K562 (cell line): ENCODE data around the gene RDM1. TPM values are rescaled to one million over a fixed set of nuclear protein-coding genes. Genes with fewer than 3 reads are reported as not detected.

Experiments used
- ARID1B ChIP-seq: fragments of 450-650 bp; IDR thresholded peaks from 2 replicates; pipeline ENCODE4 v1.6.1; 2016; ENCODE audit warnings: antibody characterized with exemption, mild to moderate bottlenecking, inconsistent platforms
- DPF2 ChIP-seq: fragments of 450-650 bp; IDR thresholded peaks from 2 replicates; pipeline ENCODE4 v1.6.1; 2016
- FIP1L1 ChIP-seq: fragments of 200-400 bp; formaldehyde crosslinking; IDR thresholded peaks from 2 replicates; pipeline ENCODE4 v1.6.1; 2018; ENCODE audit warnings: mild to moderate bottlenecking, low read depth, low read length; ENCODE audit not compliant: poor library complexity, severe bottlenecking
- POLR2G ChIP-seq: fragments of 200-400 bp; formaldehyde crosslinking; IDR thresholded peaks from 2 replicates; pipeline ENCODE4 v1.6.1; 2017; ENCODE audit warnings: low read depth, mild to moderate bottlenecking, antibody characterized with exemption, low read length, moderate library complexity
- SMARCA4 ChIP-seq: fragments of 450-650 bp; IDR thresholded peaks from 2 replicates; pipeline ENCODE4 v1.6.1; 2016
- polyA plus RNA-seq, 8 experiments: library from polyadenylated mRNA; depleted of rRNA in 4 of 8; stranded (reverse) in 5 of 8; unstranded in 3 of 8; fragments of >200 nt; fragmentation: Nextera tagmentation in 2 of 8; fragmentation: Illumina TruSeq in 1 of 8; extraction: Ambion mirVana in 2 of 8; extraction: Trizol in 1 of 8; gene quantifications; 2 replicates each; pipeline versions ENCODE4 v1.2.1 to v1.2.3, GENCODE V29; 2011 to 2014; ENCODE audit warnings: inconsistent platforms in 1 of 8, missing spikeins in 1 of 8
- total RNA-seq, 7 experiments: library from RNA; depleted of rRNA in 6 of 7; stranded (reverse); fragments of >200 nt in 6 of 7; fragmentation: Illumina TruSeq in 2 of 7; extraction: Trizol in 2 of 7; gene quantifications; 2 replicates each; pipeline versions ENCODE4 v1.2.1 to v1.2.3, GENCODE V29; 2011 to 2021; ENCODE audit warnings: low replicate concordance in 1 of 7
- TF ChIP-seq, protein P1 (sequence below), 2 experiments: fragments of 450-650 bp in 1 of 2; sonication (generic) in 1 of 2; formaldehyde crosslinking in 1 of 2; IDR thresholded peaks; 2 replicates each; pipeline versions ENCODE4 v1.7.1 to v1.9.0; 2016 to 2022; ENCODE audit warnings: inconsistent platforms in 1 of 2, mild to moderate bottlenecking in 1 of 2, missing genetic modification reagents in 1 of 2
- TF ChIP-seq, protein P2 (sequence below): fragments of 250-450 bp; sonication (Bioruptor Pico); IDR thresholded peaks from 2 replicates; pipeline ENCODE4 v1.9.0; 2021; ENCODE audit warnings: mild to moderate bottlenecking, inconsistent platforms
- TF ChIP-seq, protein P3 (sequence below), 2 experiments: fragments of 450-650 bp; IDR thresholded peaks; 2 replicates each; pipeline ENCODE4 v1.6.1; 2018; ENCODE audit warnings: mild to moderate bottlenecking in 2 of 2, low read depth in 1 of 2; ENCODE audit not compliant: partially characterized antibody in 2 of 2

The RDM1 gene
- total and polyA plus RNA-seq, 9 of the 15 experiments (the other 6 are each of a cell fraction or from before 2014, with no cell fraction given): 2.5 to 11.2 (median 5.4) TPM

DNA sequence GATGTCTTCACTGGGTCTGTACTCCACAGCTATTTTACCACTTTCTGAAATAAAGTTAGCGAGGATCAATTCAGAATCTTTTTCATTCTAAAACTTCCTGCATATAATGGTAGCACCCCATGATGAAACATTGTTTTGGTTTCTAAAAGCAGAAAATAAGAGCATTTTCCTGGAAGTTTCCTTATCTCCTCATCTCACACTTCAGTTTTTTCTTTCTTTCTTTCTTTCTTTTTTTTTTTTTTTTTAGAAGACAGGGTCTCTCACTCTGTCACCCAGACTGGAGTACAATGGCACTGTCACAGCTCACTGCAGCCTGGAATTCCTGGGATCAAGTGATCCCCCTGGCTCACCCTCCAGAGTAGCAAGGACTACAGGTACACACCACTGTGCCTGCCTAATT, 10.3 kb downstream of the RDM1 start (continued):
- TF ChIP-seq, protein P1, sequence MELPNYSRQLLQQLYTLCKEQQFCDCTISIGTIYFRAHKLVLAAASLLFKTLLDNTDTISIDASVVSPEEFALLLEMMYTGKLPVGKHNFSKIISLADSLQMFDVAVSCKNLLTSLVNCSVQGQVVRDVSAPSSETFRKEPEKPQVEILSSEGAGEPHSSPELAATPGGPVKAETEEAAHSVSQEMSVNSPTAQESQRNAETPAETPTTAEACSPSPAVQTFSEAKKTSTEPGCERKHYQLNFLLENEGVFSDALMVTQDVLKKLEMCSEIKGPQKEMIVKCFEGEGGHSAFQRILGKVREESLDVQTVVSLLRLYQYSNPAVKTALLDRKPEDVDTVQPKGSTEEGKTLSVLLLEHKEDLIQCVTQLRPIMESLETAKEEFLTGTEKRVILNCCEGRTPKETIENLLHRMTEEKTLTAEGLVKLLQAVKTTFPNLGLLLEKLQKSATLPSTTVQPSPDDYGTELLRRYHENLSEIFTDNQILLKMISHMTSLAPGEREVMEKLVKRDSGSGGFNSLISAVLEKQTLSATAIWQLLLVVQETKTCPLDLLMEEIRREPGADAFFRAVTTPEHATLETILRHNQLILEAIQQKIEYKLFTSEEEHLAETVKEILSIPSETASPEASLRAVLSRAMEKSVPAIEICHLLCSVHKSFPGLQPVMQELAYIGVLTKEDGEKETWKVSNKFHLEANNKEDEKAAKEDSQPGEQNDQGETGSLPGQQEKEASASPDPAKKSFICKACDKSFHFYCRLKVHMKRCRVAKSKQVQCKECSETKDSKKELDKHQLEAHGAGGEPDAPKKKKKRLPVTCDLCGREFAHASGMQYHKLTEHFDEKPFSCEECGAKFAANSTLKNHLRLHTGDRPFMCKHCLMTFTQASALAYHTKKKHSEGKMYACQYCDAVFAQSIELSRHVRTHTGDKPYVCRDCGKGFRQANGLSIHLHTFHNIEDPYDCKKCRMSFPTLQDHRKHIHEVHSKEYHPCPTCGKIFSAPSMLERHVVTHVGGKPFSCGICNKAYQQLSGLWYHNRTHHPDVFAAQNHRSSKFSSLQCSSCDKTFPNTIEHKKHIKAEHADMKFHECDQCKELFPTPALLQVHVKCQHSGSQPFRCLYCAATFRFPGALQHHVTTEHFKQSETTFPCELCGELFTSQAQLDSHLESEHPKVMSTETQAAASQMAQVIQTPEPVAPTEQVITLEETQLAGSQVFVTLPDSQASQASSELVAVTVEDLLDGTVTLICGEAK (IDR thresholded peaks at IDR 0.05): 0 out of 2 replicates have a peak, but pooled peaks have one; percentile 13
- TF ChIP-seq, protein P1 (CRISPR knock-in tag; IDR thresholded peaks at IDR 0.05): no peak
- TF ChIP-seq SMARCA4 (peak; percentile 62; the same call in 1 of the 2 replicates), DPF2 (peak; percentile 55; the same call in 1 of the 2 replicates), FIP1L1 (no peak), POLR2G (no peak), ARID1B (peak; percentile 70)
- TF ChIP-seq, protein P2, sequence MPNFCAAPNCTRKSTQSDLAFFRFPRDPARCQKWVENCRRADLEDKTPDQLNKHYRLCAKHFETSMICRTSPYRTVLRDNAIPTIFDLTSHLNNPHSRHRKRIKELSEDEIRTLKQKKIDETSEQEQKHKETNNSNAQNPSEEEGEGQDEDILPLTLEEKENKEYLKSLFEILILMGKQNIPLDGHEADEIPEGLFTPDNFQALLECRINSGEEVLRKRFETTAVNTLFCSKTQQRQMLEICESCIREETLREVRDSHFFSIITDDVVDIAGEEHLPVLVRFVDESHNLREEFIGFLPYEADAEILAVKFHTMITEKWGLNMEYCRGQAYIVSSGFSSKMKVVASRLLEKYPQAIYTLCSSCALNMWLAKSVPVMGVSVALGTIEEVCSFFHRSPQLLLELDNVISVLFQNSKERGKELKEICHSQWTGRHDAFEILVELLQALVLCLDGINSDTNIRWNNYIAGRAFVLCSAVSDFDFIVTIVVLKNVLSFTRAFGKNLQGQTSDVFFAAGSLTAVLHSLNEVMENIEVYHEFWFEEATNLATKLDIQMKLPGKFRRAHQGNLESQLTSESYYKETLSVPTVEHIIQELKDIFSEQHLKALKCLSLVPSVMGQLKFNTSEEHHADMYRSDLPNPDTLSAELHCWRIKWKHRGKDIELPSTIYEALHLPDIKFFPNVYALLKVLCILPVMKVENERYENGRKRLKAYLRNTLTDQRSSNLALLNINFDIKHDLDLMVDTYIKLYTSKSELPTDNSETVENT (CRISPR knock-in tag): no peak
- TF ChIP-seq, protein P3, sequence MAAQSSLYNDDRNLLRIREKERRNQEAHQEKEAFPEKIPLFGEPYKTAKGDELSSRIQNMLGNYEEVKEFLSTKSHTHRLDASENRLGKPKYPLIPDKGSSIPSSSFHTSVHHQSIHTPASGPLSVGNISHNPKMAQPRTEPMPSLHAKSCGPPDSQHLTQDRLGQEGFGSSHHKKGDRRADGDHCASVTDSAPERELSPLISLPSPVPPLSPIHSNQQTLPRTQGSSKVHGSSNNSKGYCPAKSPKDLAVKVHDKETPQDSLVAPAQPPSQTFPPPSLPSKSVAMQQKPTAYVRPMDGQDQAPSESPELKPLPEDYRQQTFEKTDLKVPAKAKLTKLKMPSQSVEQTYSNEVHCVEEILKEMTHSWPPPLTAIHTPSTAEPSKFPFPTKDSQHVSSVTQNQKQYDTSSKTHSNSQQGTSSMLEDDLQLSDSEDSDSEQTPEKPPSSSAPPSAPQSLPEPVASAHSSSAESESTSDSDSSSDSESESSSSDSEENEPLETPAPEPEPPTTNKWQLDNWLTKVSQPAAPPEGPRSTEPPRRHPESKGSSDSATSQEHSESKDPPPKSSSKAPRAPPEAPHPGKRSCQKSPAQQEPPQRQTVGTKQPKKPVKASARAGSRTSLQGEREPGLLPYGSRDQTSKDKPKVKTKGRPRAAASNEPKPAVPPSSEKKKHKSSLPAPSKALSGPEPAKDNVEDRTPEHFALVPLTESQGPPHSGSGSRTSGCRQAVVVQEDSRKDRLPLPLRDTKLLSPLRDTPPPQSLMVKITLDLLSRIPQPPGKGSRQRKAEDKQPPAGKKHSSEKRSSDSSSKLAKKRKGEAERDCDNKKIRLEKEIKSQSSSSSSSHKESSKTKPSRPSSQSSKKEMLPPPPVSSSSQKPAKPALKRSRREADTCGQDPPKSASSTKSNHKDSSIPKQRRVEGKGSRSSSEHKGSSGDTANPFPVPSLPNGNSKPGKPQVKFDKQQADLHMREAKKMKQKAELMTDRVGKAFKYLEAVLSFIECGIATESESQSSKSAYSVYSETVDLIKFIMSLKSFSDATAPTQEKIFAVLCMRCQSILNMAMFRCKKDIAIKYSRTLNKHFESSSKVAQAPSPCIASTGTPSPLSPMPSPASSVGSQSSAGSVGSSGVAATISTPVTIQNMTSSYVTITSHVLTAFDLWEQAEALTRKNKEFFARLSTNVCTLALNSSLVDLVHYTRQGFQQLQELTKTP (IDR thresholded peaks at IDR 0.05; ENCODE audit: low read depth in 1 of 2, partially characterized antibody in 2 of 2): peak in 1 of 2 experiments; percentile 16
